Stimulated activated CD4-positive, alpha-beta T cell treated with anti-CD3 and anti-CD28 coated beads, Interleukin-1b, Interleukin-23, amount 100 ng/mL, for 24 hours (primary cell): ENCODE results near the gene TMPRSS5.

Experiments
- DNase-seq, 4 experiments: peaks; one replicate each; pipeline ENCODE4 v3.0.0-alpha.2; 2020; ENCODE audit warnings: low read depth in 4 of 4, low spot score in 1 of 4

Gene TMPRSS5

GRCh38 chr11:113670149-113670830, 35.8 kb downstream of the TMPRSS5 start:
- DNase-seq, result no peak

DNA sequence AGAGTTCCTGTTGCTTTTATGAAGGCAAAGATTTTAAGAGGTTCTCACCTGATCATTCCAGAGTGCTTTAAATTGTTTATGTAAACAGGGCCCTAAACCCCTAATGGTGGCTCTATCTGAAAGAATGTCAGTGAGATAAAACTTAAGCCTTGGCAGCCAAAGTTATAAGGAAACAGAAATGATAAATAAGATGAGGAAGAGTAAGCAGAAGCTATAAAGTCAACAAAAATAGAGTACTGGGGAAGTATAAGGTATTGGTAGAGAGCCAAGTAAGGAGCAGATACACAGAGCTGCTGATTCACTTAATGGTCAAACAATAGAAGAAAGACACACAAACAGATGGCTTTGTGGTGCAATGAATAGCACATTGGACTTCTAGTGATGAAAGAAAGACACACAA, 37.9 kb downstream of the TMPRSS5 start:
- DNase-seq, result no peak

- DNase-seq, result no peak
Measured at GRCh38 chr11:113667801-113668200, 38.3 kb downstream of the TMPRSS5 start.

DNA sequence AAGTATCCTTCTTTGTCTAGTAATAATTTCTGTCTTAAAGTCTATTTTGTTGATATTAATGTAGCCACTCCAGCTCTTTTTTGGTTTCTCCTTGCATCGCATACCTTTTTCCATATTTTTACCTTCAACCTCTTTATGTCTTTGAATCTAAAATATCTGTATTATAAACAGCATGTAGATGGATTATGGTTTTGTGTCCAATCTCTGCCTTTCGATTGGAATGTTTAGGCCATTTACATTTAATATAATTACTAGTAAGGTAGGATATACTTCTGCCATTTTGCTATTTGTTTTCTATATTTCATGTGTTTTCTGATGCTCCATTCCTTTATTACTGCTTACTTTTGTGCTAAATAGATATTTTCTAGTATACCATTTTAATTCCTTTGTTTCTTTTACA, 39.5 kb downstream of the TMPRSS5 start:
- no peak for DNase-seq

GRCh38 chr11:113664981-113665710, 41.0 kb downstream of the TMPRSS5 start:
- DNase-seq, result no peak

- DNase-seq, result no peak
Measured at GRCh38 chr11:113664069-113664980, 41.8 kb downstream of the TMPRSS5 start.

- DNase-seq, result no peak
Measured at GRCh38 chr11:113663567-113663966, 42.5 kb downstream of the TMPRSS5 start.

DNA sequence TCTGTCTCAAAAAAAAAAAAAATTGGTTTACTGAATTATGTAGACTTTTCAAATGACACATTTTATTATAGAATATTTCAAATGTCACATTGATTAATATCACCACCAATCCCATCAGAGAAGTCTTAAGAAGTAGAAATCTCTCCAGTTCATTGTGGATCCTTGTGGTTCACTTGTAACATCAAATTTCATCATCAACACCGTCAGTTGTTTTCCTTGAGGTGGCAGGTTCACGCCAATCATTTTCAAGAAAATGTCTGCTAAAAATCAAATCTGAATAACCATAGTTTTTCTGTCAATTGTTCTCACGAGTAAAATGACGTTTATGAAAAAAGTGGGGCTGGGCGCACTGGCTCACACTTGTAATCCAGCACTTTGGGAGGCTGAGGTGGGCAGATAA, 50.3 kb downstream of the TMPRSS5 start:
- no peak for DNase-seq

GRCh38 chr11:113651023-113651422, 55.1 kb downstream of the TMPRSS5 start:
- DNase-seq, result no peak

DNA sequence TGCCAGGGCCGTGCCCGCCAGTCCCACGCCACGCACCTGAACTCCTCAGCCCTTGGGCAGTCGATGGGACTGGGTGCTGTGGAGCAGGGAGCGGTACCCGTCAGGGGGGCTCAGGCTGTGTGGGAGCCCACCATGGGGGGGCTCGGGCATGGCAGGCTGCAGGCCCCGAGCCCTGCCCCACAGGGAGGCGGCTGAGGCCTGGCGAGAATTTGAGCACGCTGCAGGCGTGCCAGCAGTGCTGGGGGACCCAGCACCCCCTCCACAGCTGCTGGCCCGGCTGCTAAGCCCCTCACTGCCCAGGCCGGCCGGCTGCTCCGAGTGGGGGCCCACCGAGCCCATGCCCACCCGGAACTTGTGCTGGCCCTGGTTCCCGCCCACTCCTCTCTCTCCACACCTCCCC, 56.8 kb downstream of the TMPRSS5 start:
- no peak for DNase-seq

GRCh38 chr11:113647856-113648255, 58.3 kb downstream of the TMPRSS5 start:
- DNase-seq, result no peak

GRCh38 chr11:113647108-113647507, 59.0 kb downstream of the TMPRSS5 start:
- DNase-seq, result no peak

- no peak for DNase-seq
Measured at GRCh38 chr11:113645593-113646349, 60.3 kb downstream of the TMPRSS5 start.

- DNase-seq, result no peak
Measured at GRCh38 chr11:113644605-113645004, 61.5 kb downstream of the TMPRSS5 start.

GRCh38 chr11:113643701-113644100, 62.4 kb downstream of the TMPRSS5 start:
- no peak for DNase-seq

DNA sequence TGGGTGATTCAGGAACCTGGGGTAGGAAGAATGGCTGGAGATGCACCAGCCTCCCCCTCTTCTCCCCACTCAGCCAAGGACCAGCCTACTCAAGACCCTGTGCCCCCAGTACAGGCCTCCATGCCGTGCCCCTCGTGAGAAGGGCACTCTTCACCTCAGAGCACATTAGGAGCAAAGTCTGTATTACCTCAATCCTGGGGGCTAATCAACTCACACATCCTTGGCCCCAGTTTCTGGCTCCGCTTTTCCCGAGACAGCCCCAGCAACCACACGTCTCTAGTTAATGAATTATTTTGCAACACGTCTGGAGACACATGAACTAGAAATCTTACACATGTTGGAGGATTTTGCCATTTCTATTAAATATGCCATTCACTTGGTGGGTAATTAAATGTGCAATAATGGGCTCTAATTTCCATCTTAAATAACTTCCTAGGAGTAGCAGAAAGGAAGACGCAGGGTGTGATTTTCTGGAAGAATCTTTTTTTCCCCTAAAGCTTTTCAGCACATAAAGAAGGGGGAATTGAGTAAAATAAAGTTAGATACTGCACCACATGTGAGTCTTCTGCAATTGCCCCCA, 63.0 kb downstream of the TMPRSS5 start:
- DNase-seq, result no peak

DNA sequence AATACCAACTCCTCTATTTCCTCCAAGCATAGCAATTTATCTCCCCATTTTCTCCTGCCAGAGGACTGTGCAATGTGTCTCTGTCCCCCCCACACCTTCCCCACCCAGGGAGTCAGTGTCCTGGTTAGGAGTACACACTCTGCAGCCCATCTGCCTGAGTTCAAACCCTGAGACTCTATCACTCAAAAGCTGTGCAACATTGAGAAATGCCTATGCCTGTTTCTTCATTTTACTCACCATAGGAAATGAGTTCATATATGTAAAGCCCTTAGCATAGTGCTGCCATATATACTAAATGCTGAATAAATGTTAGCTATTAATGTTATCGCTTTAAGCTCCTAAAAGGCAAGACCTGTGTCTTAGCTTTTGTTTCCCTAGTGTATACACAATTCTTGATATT, 64.0 kb downstream of the TMPRSS5 start:
- no peak for DNase-seq

DNA sequence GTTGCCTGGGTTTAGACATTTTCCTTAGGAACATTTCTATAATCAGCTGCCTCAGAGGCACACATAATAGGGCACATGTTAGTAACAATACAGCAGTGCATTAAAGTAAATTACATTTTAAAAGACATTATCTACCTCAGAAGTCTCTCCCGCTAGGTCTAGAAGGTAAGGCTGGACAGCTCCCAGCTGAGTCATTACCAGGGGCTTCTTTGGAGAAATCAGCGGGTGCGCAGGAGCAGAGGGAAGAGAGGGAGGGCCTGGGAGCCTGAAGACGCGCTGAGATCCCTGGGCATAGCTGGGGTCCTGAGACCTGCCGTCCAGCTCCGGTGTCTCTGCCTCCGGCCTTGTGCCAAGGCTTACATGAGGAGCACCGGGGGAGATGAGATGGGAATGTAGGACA, 67.7 kb downstream of the TMPRSS5 start:
- no peak for DNase-seq

- DNase-seq, result no peak
Measured at GRCh38 chr11:113637636-113638035, 68.5 kb downstream of the TMPRSS5 start.
